Lower leg skin (tissue), 4 donors: Measurements from ENCODE around the gene TSC1. TPM values are rescaled to one million over a fixed set of nuclear protein-coding genes. Genes with fewer than 3 reads are reported as not detected.
A peak's percentile ranks its signal among the peaks of the same experiment; 100 is the strongest.

ENCODE experiments used
- DNase-seq, 2 donors: peaks; one replicate each; pipeline ENCODE4 v3.0.0-alpha.2; 2019; ENCODE audit warnings: low spot score in 2 of 2
- H3K4me3 ChIP-seq: fragments of 200-600 bp; sonication (generic); 2 replicates; pipeline ENCODE4 v1.5.1; 2017; ENCODE audit warnings: mild to moderate bottlenecking, low read depth; ENCODE audit not compliant: poor library complexity, severe bottlenecking
- CTCF ChIP-seq, 3 donors: fragments of 450-650 bp; IDR thresholded peaks; one replicate each; pipeline ENCODE4 v1.5.1; 2016; ENCODE audit warnings: antibody characterized with exemption in 3 of 3, mild to moderate bottlenecking in 3 of 3, moderate library complexity in 2 of 3
- POLR2A ChIP-seq, 2 donors: fragments of 450-650 bp; IDR thresholded peaks; one replicate each; pipeline ENCODE4 v1.6.1; 2016 to 2017; ENCODE audit warnings: antibody characterized with exemption in 2 of 2, mild to moderate bottlenecking in 1 of 2, moderate library complexity in 1 of 2
- WGBS, 2 donors: methylation state at CpG; one replicate each; pipeline ENCODE4 v1.1.5; 2018; 5-methylcytosine and 5-hydroxymethylcytosine counted together
- intact Hi-C: fragments of 100-400 bp; cut with DNase I; formaldehyde crosslinking; loops from one replicate; pipeline ENCODE4 v1.15.0; 2023; ENCODE audit warnings: low total_unique reads
- total RNA-seq, 4 donors: library from RNA; depleted of rRNA; stranded (reverse); fragments of >200 nt; gene quantifications; one replicate each; pipeline ENCODE4 v1.1.0, GENCODE V29; 2016

TSC1 gene
- total RNA-seq, 4 donors from 2014 or later, result 27.1 to 67.7 (median 32.5) TPM

DNA sequence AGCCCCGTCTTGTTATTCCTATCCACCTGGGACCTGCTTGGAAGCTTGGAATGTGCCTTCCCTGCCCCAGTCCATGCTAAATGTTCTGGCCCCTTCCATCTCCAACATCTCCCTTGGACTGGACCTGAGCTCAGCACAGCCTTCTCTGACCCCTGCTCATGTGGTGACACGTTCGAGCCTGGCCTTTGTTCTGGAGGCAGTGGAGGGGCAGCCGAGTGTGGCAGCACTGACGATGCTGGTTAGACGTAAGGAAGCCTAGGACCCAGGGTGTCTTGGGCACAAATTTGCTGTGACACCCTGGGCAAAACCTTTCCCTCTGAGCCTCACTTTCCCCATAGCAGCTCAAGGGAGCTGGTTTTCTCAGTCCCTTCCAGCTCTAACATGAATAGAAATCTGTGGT lies 61.8 kb downstream of the TSC1 start:
- intact Hi-C loops, result no loop called here
- H3K4me3 ChIP-seq, result no peak overlapping the region
- DNase-seq, result no peak
- TF ChIP-seq CTCF (IDR thresholded peaks at IDR 0.05) (no peak), POLR2A (IDR thresholded peaks at IDR 0.05) (no peak)
- 90 to 94% methylated on average over 6 of the region's 6 CpGs for WGBS, 2 donors

- H3K4me3 ChIP-seq, result no peak overlapping the region
- WGBS, 2 donors, result 76 to 78% methylated on average over 6 of the region's 6 CpGs
- intact Hi-C loops, result no loop called here
- DNase-seq, result no peak
- TF ChIP-seq POLR2A (IDR thresholded peaks at IDR 0.05), result no peak
- no peak for TF ChIP-seq CTCF (IDR thresholded peaks at IDR 0.05)
Observed at GRCh38 chr9:132881826-132882225, 62.6 kb downstream of the TSC1 start.

GRCh38 chr9:132880324-132880661 lies 64.1 kb downstream of the TSC1 start:
- TF ChIP-seq CTCF (IDR thresholded peaks at IDR 0.05) (no peak), POLR2A (IDR thresholded peaks at IDR 0.05) (no peak)
- intact Hi-C loops, result no loop called here
- no peak for DNase-seq
- H3K4me3 ChIP-seq, result no peak overlapping the region
- 39 to 46% methylated on average over 7 of the region's 7 CpGs for WGBS, 2 donors

DNA sequence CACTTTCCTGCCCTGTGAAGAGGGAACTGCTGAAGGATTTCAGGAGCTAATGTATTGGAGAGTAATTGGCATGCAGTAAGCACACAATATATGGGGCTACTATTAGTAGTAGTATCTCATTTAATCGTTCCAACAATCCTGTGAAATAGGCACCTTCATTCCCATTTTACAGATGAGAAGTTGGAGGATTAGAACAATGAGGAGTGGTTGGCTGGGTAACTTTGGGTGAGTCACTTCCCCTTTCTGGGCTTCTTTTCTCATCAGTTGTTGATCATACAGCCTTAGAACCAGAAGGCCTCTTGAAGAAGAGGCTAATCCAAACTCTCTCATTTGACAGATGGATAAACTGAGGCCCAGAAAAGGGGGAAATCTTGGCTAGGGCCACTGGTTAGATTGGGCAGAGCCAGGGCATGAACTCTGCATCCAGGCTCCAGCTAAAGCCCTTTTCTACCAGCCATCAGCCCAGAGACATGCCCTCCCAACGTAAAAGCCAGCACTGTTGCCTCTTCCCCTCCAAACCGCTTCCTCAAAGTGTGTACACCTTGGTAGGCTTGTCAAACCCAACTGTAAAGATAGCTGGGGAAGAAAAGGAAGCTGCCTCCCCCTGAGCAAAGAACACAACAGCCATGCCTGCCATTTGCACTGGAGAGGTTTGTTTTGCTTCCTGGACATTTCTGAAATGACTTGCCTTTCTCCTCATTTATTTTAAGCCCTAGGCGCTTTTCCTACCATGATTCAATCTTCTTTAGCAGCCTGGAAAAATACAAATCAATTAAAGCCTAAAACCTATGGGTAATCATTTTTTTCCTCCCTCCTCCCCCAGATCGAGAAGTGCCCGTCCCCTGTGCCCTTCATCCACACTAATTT lies 64.7 kb downstream of the TSC1 start:
- intact Hi-C loops, result no loop called here
- DNase-seq, result no peak
- TF ChIP-seq CTCF (IDR thresholded peaks at IDR 0.05) (no peak), POLR2A (IDR thresholded peaks at IDR 0.05) (no peak)
- WGBS, 2 donors, result 59 to 63% methylated on average over 6 of the region's 6 CpGs
- no peak overlapping the region for H3K4me3 ChIP-seq

GRCh38 chr9:132878695-132879456 lies 65.5 kb downstream of the TSC1 start, which contains the start of gene SPACA9:
Gene SPACA9 (plus strand): TSS chr9:132878898. CDS start chr9:132883948, 5,050 bp downstream.
- H3K4me3 ChIP-seq, result peak within 1 kb of the TSS; percentile 94
- peak; percentile 59 to 95 for DNase-seq
- WGBS, 2 donors, result 8 to 10% methylated on average over 41 of the region's 42 CpGs
- intact Hi-C loops, result no loop called here
- TF ChIP-seq POLR2A (IDR thresholded peaks at IDR 0.05) (no peak), CTCF (IDR thresholded peaks at IDR 0.05) (no peak)
